NCI-H2196 (cell line): ENCODE data around the gene ASCC2.

Experiments used
- DNase-seq: peaks from one replicate; lab custom pipeline; 2025; ENCODE audit not compliant: unreplicated experiment; lab: John Stamatoyannopoulos, UW

The ASCC2 gene

GRCh38 chr22:29820961-29821290 lies 17.1 kb downstream of the ASCC2 start:
- no peak for DNase-seq

- DNase-seq: no peak
Observed at GRCh38 chr22:29819501-29819900, 18.6 kb downstream of the ASCC2 start.

- DNase-seq: no peak
Observed at GRCh38 chr22:29817724-29818123, 20.4 kb downstream of the ASCC2 start.

DNA sequence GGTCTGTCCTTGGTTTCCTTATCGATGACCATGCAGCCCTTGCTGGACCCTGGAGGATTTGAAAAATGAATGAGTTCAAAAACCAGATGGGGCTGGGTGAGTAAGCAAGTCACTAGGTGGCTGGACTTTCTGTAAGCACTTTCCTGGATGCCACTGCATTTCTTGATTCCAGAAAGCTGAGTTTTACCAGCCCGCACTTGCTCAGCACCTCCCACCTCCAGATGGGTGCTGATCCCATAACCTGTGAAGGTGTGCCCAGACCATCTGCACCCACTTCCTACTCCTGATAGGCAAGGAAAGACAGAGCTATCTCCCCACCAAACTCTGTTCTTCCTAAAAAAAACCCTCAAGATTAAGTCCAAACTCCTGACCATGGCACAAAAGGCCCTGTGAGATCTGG lies 21.1 kb downstream of the ASCC2 start:
- DNase-seq: no peak

- DNase-seq: no peak
Observed at GRCh38 chr22:29816539-29816938, 21.5 kb downstream of the ASCC2 start.

DNA sequence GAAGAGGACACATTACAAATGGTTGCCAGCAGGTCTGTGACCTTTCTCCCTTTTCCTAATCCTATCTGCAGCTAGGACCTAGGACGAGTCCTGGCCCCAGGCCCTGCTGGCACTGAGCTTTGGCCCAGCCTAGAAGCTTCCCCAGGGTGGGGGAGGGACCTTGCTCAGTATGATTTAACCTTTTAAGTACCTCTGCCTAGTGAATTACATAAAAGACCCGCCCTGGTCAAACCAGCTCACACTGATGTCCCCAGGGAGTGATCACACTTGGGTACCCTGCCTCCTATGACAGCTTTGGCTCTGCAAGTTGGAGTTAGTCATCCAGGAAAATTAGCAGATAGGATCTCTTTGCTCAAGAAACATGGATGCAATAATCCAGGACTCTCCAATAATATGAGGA lies 21.9 kb downstream of the ASCC2 start:
- no peak for DNase-seq

DNA sequence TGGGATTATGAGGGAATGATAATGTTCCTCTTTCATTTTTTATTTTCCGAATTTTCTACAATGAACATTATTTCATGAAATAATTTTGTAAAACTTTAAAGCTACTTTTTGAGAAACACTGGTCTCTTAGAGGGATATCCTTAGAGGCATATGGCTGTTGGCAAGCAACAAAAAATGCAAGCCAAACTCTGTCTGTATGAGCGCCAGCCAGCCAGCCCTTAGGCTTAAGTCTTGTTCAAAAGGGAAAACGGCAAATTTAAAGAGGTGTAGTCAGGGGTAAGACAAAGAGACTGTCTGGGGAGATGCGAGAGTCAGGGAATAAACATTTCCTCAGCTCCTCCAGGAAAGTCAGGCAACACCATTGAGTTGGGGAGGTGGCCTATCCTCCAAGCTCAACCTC lies 22.5 kb downstream of the ASCC2 start:
- no peak for DNase-seq

DNA sequence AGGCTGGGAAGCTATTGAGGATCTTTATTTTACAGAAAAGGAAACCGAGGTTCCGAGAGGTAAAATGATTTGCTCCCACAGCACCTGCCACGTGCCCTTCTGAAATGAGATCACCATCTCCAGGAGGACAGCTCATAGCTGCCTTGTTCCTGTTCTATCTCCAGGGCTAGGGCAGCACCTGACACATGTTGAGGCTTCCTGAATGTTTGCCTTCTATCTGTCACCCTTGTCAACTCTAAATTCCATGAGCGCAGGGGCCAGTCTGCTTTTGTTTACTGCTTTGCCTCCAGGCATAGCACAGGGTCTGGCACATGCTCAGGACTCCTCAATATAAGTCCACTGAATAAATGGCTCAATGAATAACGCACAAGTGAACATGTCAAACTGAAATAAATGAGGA lies 24.1 kb downstream of the ASCC2 start:
- no peak for DNase-seq

DNA sequence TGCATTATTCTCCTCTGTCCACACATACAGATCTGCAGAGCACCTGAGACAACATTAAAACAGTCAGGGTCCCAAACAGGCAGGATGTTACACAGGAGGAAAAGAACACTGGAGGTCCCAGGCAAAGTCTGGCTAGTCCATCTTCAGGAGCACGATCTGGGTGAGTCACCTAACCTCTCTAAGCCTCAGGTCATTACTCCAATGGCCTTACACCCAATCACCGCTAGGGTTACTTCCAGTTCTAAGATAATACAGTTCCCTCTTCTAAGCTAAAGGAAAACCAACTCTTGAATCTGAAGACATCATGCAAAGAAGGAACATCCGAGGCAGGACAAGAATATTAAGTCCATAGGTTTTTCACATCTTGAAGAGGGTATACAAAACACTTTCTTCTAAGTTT lies 24.5 kb downstream of the ASCC2 start:
- no peak for DNase-seq

DNA sequence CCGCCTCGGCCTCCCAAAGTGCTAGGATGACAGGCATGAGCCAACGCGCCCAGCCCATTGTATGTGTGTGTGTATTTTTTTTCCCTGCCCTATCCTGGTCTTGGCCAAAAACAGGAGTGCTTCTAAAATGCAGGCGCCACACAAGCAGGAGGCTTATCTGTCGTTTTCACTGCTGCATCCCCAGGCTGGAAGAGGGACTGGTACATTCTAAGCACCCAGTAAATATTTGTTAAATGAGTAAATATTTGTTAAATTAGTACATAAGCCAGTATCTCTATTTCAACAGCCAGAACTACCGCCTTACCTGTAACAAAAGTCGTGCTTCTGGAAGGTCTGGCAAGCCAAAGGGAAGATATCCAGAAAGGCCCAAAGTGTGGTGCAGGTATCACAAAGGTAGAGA lies 24.9 kb downstream of the ASCC2 start:
- no peak for DNase-seq

DNA sequence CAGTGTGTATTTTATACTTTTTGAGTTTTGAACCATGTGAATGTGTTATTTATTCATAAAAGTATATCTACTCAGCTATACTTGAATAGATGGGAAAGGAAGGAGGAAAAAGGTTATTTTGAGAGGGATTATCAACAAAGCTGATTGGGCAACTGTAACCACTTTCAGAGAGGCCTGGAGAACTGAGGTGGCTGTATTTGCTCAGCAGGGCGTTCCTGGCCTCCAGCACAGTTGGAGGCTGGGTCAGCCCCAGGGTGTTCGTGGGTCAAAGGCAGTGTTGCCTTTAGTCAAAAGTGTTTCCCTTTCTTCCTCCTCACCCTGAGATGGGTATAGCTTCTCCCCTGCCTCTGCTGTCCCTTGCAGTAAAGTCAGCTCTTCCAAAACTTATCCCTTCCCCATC lies 26.7 kb downstream of the ASCC2 start:
- no peak for DNase-seq

DNA sequence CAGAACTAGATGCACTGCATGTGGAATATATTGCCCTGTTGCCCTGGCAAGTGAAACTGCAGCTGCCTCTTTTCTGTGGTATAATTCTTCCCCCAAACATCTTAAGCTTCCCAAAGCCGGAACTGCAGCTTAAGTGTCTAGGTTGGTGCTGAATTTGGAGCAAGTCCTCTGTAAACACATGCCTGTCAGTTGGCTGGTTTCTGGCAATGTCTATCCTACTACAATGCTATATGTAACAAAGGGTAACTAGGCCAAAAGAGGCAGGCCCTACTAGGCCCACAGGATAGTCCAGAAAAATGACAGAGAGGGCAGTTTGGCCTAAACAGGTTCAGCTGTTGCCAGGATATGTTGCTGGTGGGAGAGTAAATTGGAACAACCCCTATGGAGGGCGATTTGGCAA lies 27.9 kb downstream of the ASCC2 start:
- DNase-seq: peak; percentile 5

GRCh38 chr22:29806196-29806595 lies 31.9 kb downstream of the ASCC2 start:
- DNase-seq: no peak

DNA sequence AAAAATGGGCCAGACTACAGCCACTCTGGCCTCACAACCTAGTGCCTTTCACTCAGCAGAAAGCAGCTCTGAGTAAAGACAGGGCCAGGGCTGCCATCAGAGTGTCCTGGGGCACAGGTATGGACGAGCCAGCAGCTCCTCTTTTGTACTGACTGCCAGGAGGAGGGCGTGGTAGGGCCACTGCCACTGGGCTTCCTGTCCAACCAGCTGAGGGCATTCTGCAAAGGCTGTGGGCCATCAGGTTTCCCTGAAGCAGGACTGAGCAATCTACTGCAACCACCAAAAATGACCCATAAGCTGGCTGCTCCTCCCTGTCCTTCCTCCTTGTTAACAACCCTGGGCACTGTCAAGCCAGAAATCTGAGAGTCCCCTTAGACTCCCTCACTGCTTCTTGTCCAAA lies 33.1 kb downstream of the ASCC2 start:
- no peak for DNase-seq

DNA sequence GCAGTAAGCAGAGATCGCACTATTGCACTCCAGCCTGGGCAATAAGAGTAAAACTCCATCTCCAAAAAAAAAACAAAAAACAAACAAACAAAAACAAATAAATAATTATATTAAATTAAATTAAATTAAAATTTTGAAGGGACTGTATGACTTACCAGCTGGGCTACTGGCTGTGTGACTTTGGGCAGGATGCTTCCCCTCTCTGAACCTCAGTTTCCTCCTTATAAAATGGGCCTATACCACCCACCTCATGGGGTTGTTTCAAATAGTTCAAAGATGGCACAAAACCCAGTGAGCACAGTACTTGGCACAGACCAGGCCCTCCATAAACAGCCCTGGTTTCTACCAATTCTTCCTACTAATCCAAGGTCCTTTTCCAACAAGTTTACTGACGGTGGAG lies 34.9 kb downstream of the ASCC2 start:
- no peak for DNase-seq

- no peak for DNase-seq
Observed at GRCh38 chr22:29801796-29802195, 36.3 kb downstream of the ASCC2 start.

- no peak for DNase-seq
Observed at GRCh38 chr22:29801153-29801552, 36.9 kb downstream of the ASCC2 start.

- DNase-seq: peak; percentile 43
Observed at GRCh38 chr22:29799217-29799680, 38.8 kb downstream of the ASCC2 start.

DNA sequence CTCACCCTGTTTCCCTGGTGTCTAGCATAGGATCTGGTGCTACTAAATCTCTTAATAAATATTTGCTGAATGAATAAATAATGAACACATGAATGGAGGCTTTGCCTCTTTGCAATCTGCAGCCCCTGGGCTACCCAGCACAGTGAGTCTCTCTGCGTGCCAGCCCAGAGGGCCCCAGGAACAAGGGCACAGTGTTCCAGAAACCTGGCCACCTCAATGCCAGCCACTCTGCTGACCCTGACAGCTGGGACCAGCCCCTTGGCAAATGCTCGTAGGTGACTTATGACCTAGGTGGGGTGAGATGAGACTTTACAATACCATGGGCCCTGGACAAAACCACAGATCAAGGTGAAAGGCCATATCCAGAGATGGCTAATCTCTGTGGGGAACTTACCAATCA lies 39.3 kb downstream of the ASCC2 start:
- no peak for DNase-seq

DNA sequence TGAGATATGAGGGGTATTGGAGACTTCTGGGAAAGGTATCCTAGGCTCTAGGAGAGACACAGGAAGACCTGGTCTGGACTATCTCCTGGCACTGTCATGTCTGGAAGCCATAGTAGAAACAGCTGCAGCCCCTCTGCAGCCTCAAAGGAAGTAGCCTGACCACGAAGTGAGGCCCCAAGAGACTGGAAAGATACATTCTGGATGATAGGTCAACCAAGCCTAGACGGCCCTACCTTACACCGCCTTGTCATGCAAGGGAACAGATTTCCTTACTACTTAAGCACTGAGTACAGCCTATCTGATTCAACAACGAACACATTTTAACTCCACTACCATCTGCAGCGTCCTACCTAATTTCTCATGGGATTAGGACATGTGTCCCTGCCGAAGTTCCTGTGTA lies 39.8 kb downstream of the ASCC2 start:
- DNase-seq: no peak

- no peak for DNase-seq
Observed at GRCh38 chr22:29797351-29797750, 40.7 kb downstream of the ASCC2 start.

- no peak for DNase-seq
Observed at GRCh38 chr22:29795663-29796062, 42.4 kb downstream of the ASCC2 start.

- DNase-seq: no peak
Observed at GRCh38 chr22:29793396-29793795, 44.7 kb downstream of the ASCC2 start.

DNA sequence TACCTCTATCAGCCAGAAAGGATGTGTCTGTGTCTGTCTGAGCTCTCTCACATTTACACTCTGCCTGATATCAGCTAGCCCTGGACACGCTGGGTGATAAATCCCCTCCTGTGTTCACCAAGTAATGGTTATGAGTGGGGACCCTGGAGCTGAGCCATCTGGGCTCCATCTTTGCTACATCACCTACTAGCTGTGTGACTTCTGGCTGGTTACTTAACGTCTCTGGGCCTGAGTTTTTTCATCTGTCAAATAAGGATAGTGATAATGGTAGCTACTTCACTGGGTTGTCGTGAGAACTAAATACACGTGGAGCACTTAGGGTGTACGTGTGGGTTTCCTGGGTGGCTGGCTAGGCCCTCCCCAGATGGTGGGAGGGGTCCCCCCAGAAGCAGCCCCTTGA lies 48.0 kb downstream of the ASCC2 start:
- no peak for DNase-seq
